Activated CD4-positive, alpha-beta memory T cell treated with anti-CD3 and anti-CD28 coated beads for 36 hours (primary cell): ENCODE measurements around the gene KISS1. TPM values are rescaled to one million over a fixed set of nuclear protein-coding genes. Genes with fewer than 3 reads are reported as not detected.

Source experiments
- CTCF ChIA-PET: fragments of 350-600 bp; sonication (Branson Sonifier 250); formaldehyde crosslinking; loops from one replicate; lab custom pipeline; 2021; ENCODE audit warnings: antibody characterized with exemption, inconsistent platforms; lab: Charles Lee
- POLR2A ChIA-PET: fragments of 350-600 bp; sonication (Branson Sonifier 250); formaldehyde crosslinking; loops from one replicate; lab custom pipeline; 2021; ENCODE audit warnings: antibody characterized with exemption; lab: Charles Lee
- DNase-seq: peaks from one replicate; pipeline ENCODE4 v3.0.0-alpha.2; 2020
- H3K27ac Mint-ChIP-seq: one replicate; pipeline ENCODE4 v1.8.0; 2021; ENCODE audit warnings: mixed read lengths
- H3K27me3 Mint-ChIP-seq: one replicate; pipeline ENCODE4 v1.8.0; 2021; ENCODE audit warnings: mixed read lengths
- H3K36me3 Mint-ChIP-seq: one replicate; pipeline ENCODE4 v1.8.0; 2021; ENCODE audit warnings: mixed read lengths
- H3K4me1 Mint-ChIP-seq: one replicate; pipeline ENCODE4 v1.8.0; 2021; ENCODE audit warnings: low read depth, mixed read lengths
- H3K4me3 Mint-ChIP-seq: one replicate; pipeline ENCODE4 v1.8.0; 2021; ENCODE audit warnings: mild to moderate bottlenecking, mixed read lengths
- H3K9me3 Mint-ChIP-seq: one replicate; pipeline ENCODE4 v1.8.0; 2021; ENCODE audit warnings: mixed read lengths
- intact Hi-C: fragments of 100-400 bp; cut with micrococcal nuclease; formaldehyde crosslinking; loops from one replicate; pipeline ENCODE4 v1.15.1; 2023
- total RNA-seq, 2 experiments: library from RNA; stranded (reverse); gene quantifications; one replicate each; pipeline ENCODE4 v1.2.3, GENCODE V29; 2021

Gene KISS1
- total RNA-seq, 2 experiments from 2014 or later: not detected

GRCh38 chr1:204227351-204227750 lies 31.1 kb upstream of the KISS1 start:
- no peaks in the 10 kb centered on the region for H3K4me1 Mint-ChIP-seq
- ChIA-PET POLR2A (no interaction called here), CTCF (interaction anchor here (0.7 to 1.2 kb wide), 2 partner anchors 20 to 21 kb away, joined by 4 read pairs; no protein-coding TSS in a partner anchor)
- no peaks in the 10 kb centered on the region for H3K36me3 Mint-ChIP-seq
- no peaks in the 10 kb centered on the region for H3K27me3 Mint-ChIP-seq
- no peak for DNase-seq
- H3K4me3 Mint-ChIP-seq: no peak overlapping the region
- H3K27ac Mint-ChIP-seq: no peak overlapping the region
- no peaks in the 10 kb centered on the region for H3K9me3 Mint-ChIP-seq
- intact Hi-C loops: no loop called here

- intact Hi-C loops: no loop called here
- H3K9me3 Mint-ChIP-seq: no peaks in the 10 kb centered on the region
- H3K27me3 Mint-ChIP-seq: no peaks in the 10 kb centered on the region
- H3K36me3 Mint-ChIP-seq: no peaks in the 10 kb centered on the region
- H3K4me3 Mint-ChIP-seq: no peak overlapping the region
- no peak overlapping the region for H3K27ac Mint-ChIP-seq
- DNase-seq: no peak
- POLR2A ChIA-PET: no interaction called here
- H3K4me1 Mint-ChIP-seq: no peaks in the 10 kb centered on the region
- CTCF ChIA-PET: interaction anchor here (1.2 kb wide), 1 partner anchor 19 kb away, joined by 4 read pairs; no protein-coding TSS in a partner anchor
Observed at GRCh38 chr1:204225841-204226735, 29.8 kb upstream of the KISS1 start.

GRCh38 chr1:204224655-204225054 lies 28.4 kb upstream of the KISS1 start:
- Mint-ChIP-seq H3K27ac (no peak overlapping the region), H3K4me1 (no peaks in the 10 kb centered on the region), H3K4me3 (no peak overlapping the region), H3K9me3 (no peaks in the 10 kb centered on the region), H3K36me3 (no peaks in the 10 kb centered on the region), H3K27me3 (no peaks in the 10 kb centered on the region)
- ChIA-PET CTCF (no interaction called here), POLR2A (no interaction called here)
- no peak for DNase-seq
- intact Hi-C loops: no loop called here

GRCh38 chr1:204223129-204223860 lies 27.0 kb upstream of the KISS1 start:
- Mint-ChIP-seq H3K9me3 (no peaks in the 10 kb centered on the region), H3K27ac (no peak overlapping the region), H3K4me3 (no peak overlapping the region), H3K27me3 (no peaks in the 10 kb centered on the region), H3K36me3 (no peaks in the 10 kb centered on the region), H3K4me1 (no peaks in the 10 kb centered on the region)
- no peak for DNase-seq
- CTCF ChIA-PET: no interaction called here
- POLR2A ChIA-PET: no interaction called here
- intact Hi-C loops: no loop called here

- Mint-ChIP-seq H3K36me3 (no peaks in the 10 kb centered on the region), H3K27me3 (no peaks in the 10 kb centered on the region), H3K4me1 (no peaks in the 10 kb centered on the region), H3K4me3 (no peak overlapping the region), H3K27ac (no peak overlapping the region), H3K9me3 (no peaks in the 10 kb centered on the region)
- POLR2A ChIA-PET: no interaction called here
- CTCF ChIA-PET: no interaction called here
- intact Hi-C loops: no loop called here
- DNase-seq: no peak
Observed at GRCh38 chr1:204222764-204223055, 26.4 kb upstream of the KISS1 start.

- ChIA-PET POLR2A (no interaction called here), CTCF (no interaction called here)
- no peaks in the 10 kb centered on the region for H3K27me3 Mint-ChIP-seq
- intact Hi-C loops: no loop called here
- no peaks in the 10 kb centered on the region for H3K36me3 Mint-ChIP-seq
- H3K4me1 Mint-ChIP-seq: no peaks in the 10 kb centered on the region
- no peak overlapping the region for H3K4me3 Mint-ChIP-seq
- no peak for DNase-seq
- no peak overlapping the region for H3K27ac Mint-ChIP-seq
- H3K9me3 Mint-ChIP-seq: no peaks in the 10 kb centered on the region
Observed at GRCh38 chr1:204222006-204222763, 25.9 kb upstream of the KISS1 start.

- ChIA-PET CTCF (no interaction called here), POLR2A (no interaction called here)
- no peaks in the 10 kb centered on the region for H3K27me3 Mint-ChIP-seq
Observed at GRCh38 chr1:204221271-204221670, 25.0 kb upstream of the KISS1 start.

GRCh38 chr1:204219971-204220616 lies 23.8 kb upstream of the KISS1 start:
- intact Hi-C loops: no loop called here
- ChIA-PET CTCF (interaction anchor here (0.8 to 1.1 kb wide), 2 partner anchors 14 to 178 kb away, joined by 3 to 6 read pairs; no protein-coding TSS in a partner anchor), POLR2A (no interaction called here)
- H3K27me3 Mint-ChIP-seq: no peaks in the 10 kb centered on the region
- DNase-seq: no peak
- no peaks in the 10 kb centered on the region for H3K36me3 Mint-ChIP-seq
- no peaks in the 10 kb centered on the region for H3K9me3 Mint-ChIP-seq
- H3K27ac Mint-ChIP-seq: no peak overlapping the region
- H3K4me3 Mint-ChIP-seq: no peak overlapping the region
- H3K4me1 Mint-ChIP-seq: no peaks in the 10 kb centered on the region

More at GRCh38 chr1:204221271-204221670, 25.0 kb upstream of the KISS1 start:
- Mint-ChIP-seq H3K27ac (no peak overlapping the region), H3K4me1 (no peaks in the 10 kb centered on the region), H3K36me3 (no peaks in the 10 kb centered on the region), H3K9me3 (no peaks in the 10 kb centered on the region), H3K4me3 (no peak overlapping the region)
- intact Hi-C loops: no loop called here
- DNase-seq: no peak

- Mint-ChIP-seq H3K9me3 (no peaks in the 10 kb centered on the region), H3K36me3 (no peaks in the 10 kb centered on the region), H3K4me1 (peaks cover 3% of the 10 kb centered on the region), H3K27ac (no peak overlapping the region), H3K4me3 (no peak overlapping the region), H3K27me3 (peaks cover 2% of the 10 kb centered on the region)
- intact Hi-C loops: no loop called here
- ChIA-PET POLR2A (no interaction called here), CTCF (interaction anchor here (1.1 kb wide), 1 partner anchor 12 kb away, joined by 3 read pairs; no protein-coding TSS in a partner anchor)
- DNase-seq: no peak
Observed at GRCh38 chr1:204218552-204218951, 22.3 kb upstream of the KISS1 start.

GRCh38 chr1:204217648-204218000 lies 21.3 kb upstream of the KISS1 start:
- no peaks in the 10 kb centered on the region for H3K9me3 Mint-ChIP-seq
- no peak for DNase-seq
- no peak overlapping the region for H3K4me3 Mint-ChIP-seq
- H3K27me3 Mint-ChIP-seq: peaks cover 2% of the 10 kb centered on the region
- H3K27ac Mint-ChIP-seq: no peak overlapping the region
- peaks cover 3% of the 10 kb centered on the region for H3K4me1 Mint-ChIP-seq
- ChIA-PET POLR2A (no interaction called here), CTCF (interaction anchor here (2.4 kb wide), 1 partner anchor 11 kb away, joined by 20 read pairs; no protein-coding TSS in a partner anchor)
- H3K36me3 Mint-ChIP-seq: no peaks in the 10 kb centered on the region
- intact Hi-C loops: no loop called here

GRCh38 chr1:204216880-204217647 lies 20.8 kb upstream of the KISS1 start:
- no peaks in the 10 kb centered on the region for H3K36me3 Mint-ChIP-seq
- no peaks in the 10 kb centered on the region for H3K9me3 Mint-ChIP-seq
- intact Hi-C loops: no loop called here

More at GRCh38 chr1:204216880-204217647, 20.8 kb upstream of the KISS1 start:
- no peak for DNase-seq
- no peak overlapping the region for H3K4me3 Mint-ChIP-seq
- POLR2A ChIA-PET: no interaction called here
- CTCF ChIA-PET: interaction anchor here (1.3 to 2.4 kb wide), 2 partner anchors 11 to 50 kb away, joined by 3 to 20 read pairs; no protein-coding TSS in a partner anchor
- peaks cover 3% of the 10 kb centered on the region for H3K4me1 Mint-ChIP-seq
- peaks cover 2% of the 10 kb centered on the region for H3K27me3 Mint-ChIP-seq
- H3K27ac Mint-ChIP-seq: no peak overlapping the region
